Spleen (tissue), 11 donors: ENCODE measurements around the gene PARVB. TPM values are rescaled to one million over a fixed set of nuclear protein-coding genes. Genes with fewer than 3 reads are reported as not detected.

ENCODE experiments used
- DNase-seq: peaks from one replicate; pipeline ENCODE4 v3.0.0-alpha.2; 2020
- H3K27ac ChIP-seq, 8 donors: fragments of 200-600 bp; sonication (generic) in 7 of 8; 1 replicate in 4 of 8; 2 replicates in 4 of 8; pipeline versions ENCODE4 v1.5.0 to v1.8.0; 2016 to 2021; ENCODE audit warnings: inconsistent platforms in 4 of 8, mild to moderate bottlenecking in 4 of 8, moderate library complexity in 1 of 8
- H3K27me3 ChIP-seq, 7 donors: fragments of 200-600 bp; sonication (generic) in 6 of 7; replicated peaks in 1 of 7; 1 replicate in 4 of 7; 2 replicates in 3 of 7; pipeline versions ENCODE4 v1.5.0 to v1.8.0; 2016 to 2021; ENCODE audit warnings: inconsistent platforms in 3 of 7, mild to moderate bottlenecking in 1 of 7
- H3K36me3 ChIP-seq, 6 donors: fragments of 200-600 bp; sonication (generic) in 5 of 6; 1 replicate in 4 of 6; 2 replicates in 2 of 6; pipeline versions ENCODE4 v1.5.0 to v1.8.0; 2016 to 2021; ENCODE audit warnings: inconsistent platforms in 2 of 6
- H3K4me1 ChIP-seq, 6 donors: fragments of 200-600 bp; sonication (generic) in 5 of 6; 1 replicate in 3 of 6; 2 replicates in 3 of 6; pipeline versions ENCODE4 v1.5.0 to v1.8.0; 2016 to 2021; ENCODE audit warnings: inconsistent platforms in 3 of 6
- H3K4me3 ChIP-seq, 8 donors: fragments of 200-600 bp; sonication (generic) in 7 of 8; 1 replicate in 4 of 8; 2 replicates in 4 of 8; pipeline versions ENCODE4 v1.5.0 to v1.8.0; 2016 to 2021; ENCODE audit warnings: inconsistent platforms in 4 of 8, mild to moderate bottlenecking in 4 of 8, moderate library complexity in 2 of 8
- H3K9me3 ChIP-seq, 8 donors: fragments of 200-600 bp; sonication (generic) in 7 of 8; 1 replicate in 4 of 8; 2 replicates in 4 of 8; pipeline versions ENCODE4 v1.5.0 to v1.8.0; 2016 to 2021; ENCODE audit warnings: inconsistent platforms in 4 of 8
- POLR2A ChIP-seq, 3 donors: fragments of 450-650 bp; IDR thresholded peaks; one replicate each; pipeline ENCODE4 v1.5.1; 2017; ENCODE audit warnings: antibody characterized with exemption in 3 of 3, mild to moderate bottlenecking in 1 of 3
- POLR2AphosphoS5 ChIP-seq, 3 donors: sonication (generic); formaldehyde crosslinking; IDR thresholded peaks; one replicate each; pipeline ENCODE4 v1.5.1; 2017; ENCODE audit warnings: antibody characterized with exemption in 3 of 3
- WGBS, 5 donors: extraction: QIAGEN DNeasy Blood & Tissue Kit in 3 of 5; methylation state at CpG; one replicate each; pipeline versions ENCODE4 v1.1.5 to v1.1.7; 2013 to 2018; 5-methylcytosine and 5-hydroxymethylcytosine counted together
- intact Hi-C: fragments of 100-400 bp; cut with DNase I; formaldehyde crosslinking; loops from one replicate; pipeline ENCODE4 v1.15.0; 2023; ENCODE audit warnings: low total_unique reads
- polyA plus RNA-seq, 3 donors: library from polyadenylated mRNA; stranded (reverse); fragments of 200-250 nt; gene quantifications; one replicate each; pipeline ENCODE4 v1.2.1, GENCODE V29; 2013
- total RNA-seq, 7 donors: library from RNA; depleted of rRNA in 3 of 7; stranded (reverse); fragments of >200 nt in 3 of 7; fragmentation: NEBNext Ultra II Directional in 4 of 7; extraction: Animal tissue kit (Norgen Biotek cat#: 25700) in 4 of 7; gene quantifications; one replicate each; pipeline versions ENCODE4 v1.1.0 to v1.2.1, GENCODE V29; 2016 to 2021
- TF ChIP-seq, protein P1 (sequence below), 11 experiments: fragments of 200-600 bp in 7 of 11; fragments of 450-650 bp in 4 of 11; sonication (generic) in 4 of 11; IDR thresholded peaks in 8 of 11; conservative IDR thresholded peaks in 3 of 11; 1 replicate in 7 of 11; 2 replicates in 4 of 11; pipeline versions ENCODE4 v1.4.0 to v1.8.0; 2016 to 2021; ENCODE audit warnings: antibody characterized with exemption in 11 of 11, inconsistent platforms in 4 of 11, mild to moderate bottlenecking in 1 of 11
- donor health status: healthy with polysubstance abuse.
- donor health status: DM: no; HTN: no; CAD: no; lungs with moderate emphysema.
- donor health status: DM: no; HTN: no; CAD: no.
- donor health status: Bipolar disorder and iron deficiency.
- donor health status: healthy.
- donor health status: DM: no; HTN: no; CAD: no.
- donor health status: DM: yes; HTN: yes; CAD: no.

PARVB gene
- total and polyA plus RNA-seq, 10 donors = 24.0 to 61.9 (median 46.5) TPM

GRCh38 chr22:44126807-44127206, 102.7 kb downstream of the PARVB start:
- no peak for DNase-seq
- peaks cover 0 to 22% (median 12%) of the 10 kb centered on the region in 6 donors for H3K4me1 ChIP-seq
- no peaks in the 10 kb centered on the region for H3K27me3 ChIP-seq
- intact Hi-C loops = no loop called here
- H3K4me3 ChIP-seq = no peak overlapping the region
- H3K9me3 ChIP-seq = peaks cover 5 to 23% (median 19%) of the 10 kb centered on the region in 8 donors
- peaks cover 0 to 69% (median 9%) of the 10 kb centered on the region in 6 donors for H3K36me3 ChIP-seq
- WGBS, 5 donors = 72 to 84% (median 79%) methylated on average over 2 of the region's 2 CpGs
- TF ChIP-seq POLR2A (IDR thresholded peaks at IDR 0.05) (no peak), POLR2AphosphoS5 (IDR thresholded peaks at IDR 0.05) (no peak)
- TF ChIP-seq, protein P1, sequence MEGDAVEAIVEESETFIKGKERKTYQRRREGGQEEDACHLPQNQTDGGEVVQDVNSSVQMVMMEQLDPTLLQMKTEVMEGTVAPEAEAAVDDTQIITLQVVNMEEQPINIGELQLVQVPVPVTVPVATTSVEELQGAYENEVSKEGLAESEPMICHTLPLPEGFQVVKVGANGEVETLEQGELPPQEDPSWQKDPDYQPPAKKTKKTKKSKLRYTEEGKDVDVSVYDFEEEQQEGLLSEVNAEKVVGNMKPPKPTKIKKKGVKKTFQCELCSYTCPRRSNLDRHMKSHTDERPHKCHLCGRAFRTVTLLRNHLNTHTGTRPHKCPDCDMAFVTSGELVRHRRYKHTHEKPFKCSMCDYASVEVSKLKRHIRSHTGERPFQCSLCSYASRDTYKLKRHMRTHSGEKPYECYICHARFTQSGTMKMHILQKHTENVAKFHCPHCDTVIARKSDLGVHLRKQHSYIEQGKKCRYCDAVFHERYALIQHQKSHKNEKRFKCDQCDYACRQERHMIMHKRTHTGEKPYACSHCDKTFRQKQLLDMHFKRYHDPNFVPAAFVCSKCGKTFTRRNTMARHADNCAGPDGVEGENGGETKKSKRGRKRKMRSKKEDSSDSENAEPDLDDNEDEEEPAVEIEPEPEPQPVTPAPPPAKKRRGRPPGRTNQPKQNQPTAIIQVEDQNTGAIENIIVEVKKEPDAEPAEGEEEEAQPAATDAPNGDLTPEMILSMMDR (IDR thresholded peaks at IDR 0.05 in 8 of 11, conservative IDR thresholded peaks at IDR 0.05 in 3 of 11) = no peak
- peak overlapping the region in 2 of 8 donors; percentile 24 to 31 for H3K27ac ChIP-seq

- peak; percentile 57 for DNase-seq
- 20 to 34% (median 27%) methylated on average over 1 of the region's 1 CpG for WGBS, 5 donors
Observed at GRCh38 chr22:44127356-44127755, 103.3 kb downstream of the PARVB start.

DNA sequence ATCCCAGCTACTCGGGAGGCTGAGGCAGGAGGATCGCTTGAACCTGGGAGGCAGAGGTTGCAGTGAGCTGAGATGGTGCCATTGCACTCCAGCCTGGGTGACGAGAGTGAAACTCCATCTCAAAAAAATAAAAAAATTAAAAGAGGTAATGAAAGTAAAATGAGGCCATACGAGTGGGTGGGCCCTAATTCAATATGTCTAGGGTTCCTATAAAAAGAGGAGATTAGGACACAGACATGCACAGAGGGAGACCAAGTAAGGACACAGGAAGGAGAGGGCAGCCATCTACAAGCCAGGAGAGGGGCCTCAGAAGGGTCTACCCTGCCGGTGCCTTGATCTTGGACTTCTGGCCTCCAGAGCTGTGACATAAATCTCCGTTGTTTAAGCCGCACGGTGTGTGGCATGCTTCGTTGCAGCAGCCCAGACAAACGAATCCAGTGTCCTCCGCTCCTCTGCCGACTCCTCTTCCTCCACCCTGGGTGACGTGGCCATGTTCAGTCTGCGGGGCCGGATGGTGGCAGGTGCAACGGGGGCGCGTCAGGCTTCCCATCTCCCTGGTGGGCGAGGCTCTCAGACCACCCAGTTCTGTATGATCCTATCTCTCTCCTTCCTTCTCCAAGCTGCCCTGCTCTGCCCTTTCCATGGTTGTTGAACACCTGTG, 105.0 kb downstream of the PARVB start:
- DNase-seq = peak; percentile 27
- Histone ChIP-seq H3K27ac (no peak overlapping the region), H3K4me3 (no peak overlapping the region), H3K27me3 (no peaks in the 10 kb centered on the region), H3K9me3 (peaks cover 5 to 23% (median 18%) of the 10 kb centered on the region in 8 donors), H3K36me3 (peaks cover 0 to 69% (median 30%) of the 10 kb centered on the region in 6 donors), H3K4me1 (peaks cover 0 to 22% (median 12%) of the 10 kb centered on the region in 6 donors)
- 89 to 95% (median 94%) methylated on average over 19 of the region's 19 CpGs for WGBS, 5 donors
- intact Hi-C loops = no loop called here
- TF ChIP-seq, protein P1 (IDR thresholded peaks at IDR 0.05 in 8 of 11, conservative IDR thresholded peaks at IDR 0.05 in 3 of 11) = no peak
- TF ChIP-seq POLR2AphosphoS5 (IDR thresholded peaks at IDR 0.05) (no peak), POLR2A (IDR thresholded peaks at IDR 0.05) (no peak)

More at GRCh38 chr22:44127356-44127755, 103.3 kb downstream of the PARVB start:
- intact Hi-C loops = no loop called here
- Histone ChIP-seq H3K36me3 (peaks cover 0 to 69% (median 14%) of the 10 kb centered on the region in 6 donors), H3K27ac (peak overlapping the region in 4 of 8 donors; percentile 16 to 46 (median 28)), H3K9me3 (peaks cover 5 to 23% (median 18%) of the 10 kb centered on the region in 8 donors), H3K4me1 (peaks cover 0 to 22% (median 12%) of the 10 kb centered on the region in 6 donors), H3K4me3 (no peak overlapping the region), H3K27me3 (no peaks in the 10 kb centered on the region)
- peak in 1 of 3 donors; percentile 62 for TF ChIP-seq POLR2AphosphoS5 (IDR thresholded peaks at IDR 0.05)
- TF ChIP-seq POLR2A (IDR thresholded peaks at IDR 0.05) = no peak
- TF ChIP-seq, protein P1 (IDR thresholded peaks at IDR 0.05 in 8 of 11, conservative IDR thresholded peaks at IDR 0.05 in 3 of 11) = no peak

DNA sequence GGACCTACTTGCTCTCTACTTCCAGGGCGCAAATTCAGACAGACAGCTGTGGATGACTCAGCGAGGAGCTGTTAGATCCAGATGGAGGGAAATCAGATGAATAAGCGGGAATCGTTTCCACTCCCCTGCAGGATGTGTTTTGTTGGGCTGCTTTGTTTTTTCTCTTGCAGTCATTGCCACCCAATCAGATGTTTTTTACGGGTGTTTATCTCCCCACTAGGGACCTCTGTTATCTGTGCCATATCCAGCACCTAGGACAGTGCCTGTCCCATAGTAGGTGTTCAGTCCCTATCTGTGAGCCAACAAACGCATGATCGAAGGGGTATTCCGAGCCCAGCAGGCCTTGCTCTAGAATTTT, 105.5 kb downstream of the PARVB start:
- peak; percentile 6 for DNase-seq
- H3K36me3 ChIP-seq = peaks cover 0 to 71% (median 32%) of the 10 kb centered on the region in 6 donors
- WGBS, 5 donors = 87 to 96% (median 92%) methylated on average over 8 of the region's 8 CpGs
- peaks cover 5 to 23% (median 18%) of the 10 kb centered on the region in 8 donors for H3K9me3 ChIP-seq
- no peak for TF ChIP-seq POLR2AphosphoS5 (IDR thresholded peaks at IDR 0.05)
- TF ChIP-seq, protein P1 (IDR thresholded peaks at IDR 0.05 in 8 of 11, conservative IDR thresholded peaks at IDR 0.05 in 3 of 11) = no peak
- H3K4me3 ChIP-seq = no peak overlapping the region
- no peaks in the 10 kb centered on the region for H3K27me3 ChIP-seq
- peaks cover 0 to 22% (median 12%) of the 10 kb centered on the region in 6 donors for H3K4me1 ChIP-seq
- intact Hi-C loops = no loop called here
- H3K27ac ChIP-seq = no peak overlapping the region
